ENCODE measurements around the gene DUSP16. TPM values are rescaled to one million over a fixed set of nuclear protein-coding genes. Genes with fewer than 3 reads are reported as not detected.
A peak's percentile ranks its signal among the peaks of the same experiment; 100 is the strongest.

Gene DUSP16
- total RNA-seq, 4 donors from 2014 or later: 20.6 to 52.6 (median 45.7) TPM

DNA sequence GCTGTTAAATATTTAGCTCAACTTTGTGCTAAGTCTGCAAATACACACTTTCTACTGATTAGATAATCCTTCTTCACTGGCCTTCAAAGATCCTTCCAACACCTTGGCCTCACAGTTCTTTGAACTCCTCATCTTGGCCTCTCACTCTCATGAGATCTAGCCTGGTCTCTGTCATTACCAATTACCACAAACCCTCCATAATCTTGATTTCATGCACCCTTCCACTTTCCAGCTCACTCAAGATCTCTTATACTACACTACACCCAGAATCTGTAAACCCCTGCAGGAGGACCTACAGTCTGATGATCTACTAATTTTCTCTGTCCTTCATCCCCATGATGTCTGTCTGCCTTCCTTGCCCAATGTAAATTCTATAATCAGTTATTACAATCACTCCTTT, 71.1 kb downstream of the DUSP16 start:
- Histone ChIP-seq H3K36me3 (peaks cover 0 to 4% (median 0%) of the 10 kb centered on the region in 3 donors), H3K4me3 (no peak overlapping the region), H3K4me1 (peaks cover 0 to 32% (median 3%) of the 10 kb centered on the region in 4 donors), H3K27ac (peak overlapping the region in 1 of 4 donors; percentile 2), H3K27me3 (no peaks in the 10 kb centered on the region), H3K9me3 (no peaks in the 10 kb centered on the region)
- DNase-seq: no peak
- no peak for TF ChIP-seq POLR2A (IDR thresholded peaks at IDR 0.05)
- TF ChIP-seq, protein P1, sequence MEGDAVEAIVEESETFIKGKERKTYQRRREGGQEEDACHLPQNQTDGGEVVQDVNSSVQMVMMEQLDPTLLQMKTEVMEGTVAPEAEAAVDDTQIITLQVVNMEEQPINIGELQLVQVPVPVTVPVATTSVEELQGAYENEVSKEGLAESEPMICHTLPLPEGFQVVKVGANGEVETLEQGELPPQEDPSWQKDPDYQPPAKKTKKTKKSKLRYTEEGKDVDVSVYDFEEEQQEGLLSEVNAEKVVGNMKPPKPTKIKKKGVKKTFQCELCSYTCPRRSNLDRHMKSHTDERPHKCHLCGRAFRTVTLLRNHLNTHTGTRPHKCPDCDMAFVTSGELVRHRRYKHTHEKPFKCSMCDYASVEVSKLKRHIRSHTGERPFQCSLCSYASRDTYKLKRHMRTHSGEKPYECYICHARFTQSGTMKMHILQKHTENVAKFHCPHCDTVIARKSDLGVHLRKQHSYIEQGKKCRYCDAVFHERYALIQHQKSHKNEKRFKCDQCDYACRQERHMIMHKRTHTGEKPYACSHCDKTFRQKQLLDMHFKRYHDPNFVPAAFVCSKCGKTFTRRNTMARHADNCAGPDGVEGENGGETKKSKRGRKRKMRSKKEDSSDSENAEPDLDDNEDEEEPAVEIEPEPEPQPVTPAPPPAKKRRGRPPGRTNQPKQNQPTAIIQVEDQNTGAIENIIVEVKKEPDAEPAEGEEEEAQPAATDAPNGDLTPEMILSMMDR (IDR thresholded peaks at IDR 0.05): no peak

DNA sequence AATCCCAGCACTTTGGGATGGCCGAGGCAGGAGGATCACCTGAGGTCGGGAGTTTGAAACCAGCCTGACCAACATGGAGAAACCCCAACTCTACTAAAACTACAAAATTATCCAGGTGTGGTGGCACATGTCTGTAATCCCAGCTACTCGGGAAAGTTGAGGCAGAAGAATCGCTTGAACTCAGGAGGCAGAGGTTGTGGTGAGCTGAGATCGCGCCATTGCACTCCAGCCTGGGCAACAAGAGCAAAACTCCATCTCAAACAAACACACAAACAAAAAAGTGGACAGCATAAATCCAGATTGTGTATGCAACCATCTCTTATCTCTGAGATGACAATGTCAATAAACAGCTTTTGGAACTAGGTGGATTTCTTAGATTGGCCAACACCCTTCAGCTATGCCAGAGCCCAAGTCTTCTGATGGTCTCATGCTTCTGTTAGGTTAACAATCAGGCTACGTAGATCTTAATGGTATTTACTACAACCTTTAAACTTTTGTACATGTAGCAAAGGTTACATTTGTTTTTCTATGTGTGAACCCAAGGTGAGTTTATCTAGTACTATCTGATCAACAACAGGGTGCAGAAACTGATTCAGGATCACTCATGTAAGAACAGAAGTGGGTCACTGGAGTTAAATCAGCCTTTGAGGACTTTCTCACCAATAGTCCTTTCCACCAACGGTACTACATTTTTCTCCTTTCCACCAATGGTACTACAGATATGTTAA, 73.7 kb downstream of the DUSP16 start:
- H3K4me3 ChIP-seq: no peak overlapping the region
- H3K9me3 ChIP-seq: no peaks in the 10 kb centered on the region
- peaks cover 0 to 27% (median 0%) of the 10 kb centered on the region in 3 donors for H3K36me3 ChIP-seq
- DNase-seq: no peak
- peaks cover 0 to 33% (median 3%) of the 10 kb centered on the region in 4 donors for H3K4me1 ChIP-seq
- peak overlapping the region in 3 of 4 donors; percentile 6 to 60 (median 7) for H3K27ac ChIP-seq
- H3K27me3 ChIP-seq: no peaks in the 10 kb centered on the region
- TF ChIP-seq POLR2A (IDR thresholded peaks at IDR 0.05): no peak
- TF ChIP-seq, protein P1 (IDR thresholded peaks at IDR 0.05): no peak

- Histone ChIP-seq H3K27ac (peak overlapping the region in 3 of 4 donors; percentile 6 to 60 (median 7)), H3K4me1 (peaks cover 0 to 36% (median 3%) of the 10 kb centered on the region in 4 donors)
- TF ChIP-seq POLR2A (IDR thresholded peaks at IDR 0.05): no peak
- TF ChIP-seq, protein P1 (IDR thresholded peaks at IDR 0.05): no peak
Observed at GRCh38 chr12:12488296-12488695, 74.4 kb downstream of the DUSP16 start.

DNA sequence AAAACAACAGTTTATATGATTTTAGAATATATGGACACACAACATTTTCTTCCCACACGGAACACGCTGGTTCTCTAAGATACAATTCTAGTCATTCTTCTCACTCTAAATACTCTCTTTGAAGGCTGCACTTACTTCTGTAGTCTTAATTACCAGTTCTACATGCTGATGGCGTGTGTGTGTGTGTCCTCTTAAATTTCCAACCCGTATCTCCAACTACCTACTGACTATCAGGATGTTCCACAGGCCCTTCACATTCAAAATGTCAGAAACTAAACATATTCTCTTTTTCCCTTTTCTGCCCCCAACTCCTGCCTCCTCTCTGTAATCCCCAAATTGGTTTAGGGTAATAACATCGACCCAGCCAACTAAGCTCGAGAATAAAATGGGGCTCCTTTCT, 75.2 kb downstream of the DUSP16 start:
- no peak for TF ChIP-seq POLR2A (IDR thresholded peaks at IDR 0.05)
- TF ChIP-seq, protein P1 (IDR thresholded peaks at IDR 0.05): no peak
- peaks cover 0 to 36% (median 3%) of the 10 kb centered on the region in 4 donors for H3K4me1 ChIP-seq
- H3K27me3 ChIP-seq: no peaks in the 10 kb centered on the region
- H3K36me3 ChIP-seq: peaks cover 0 to 32% (median 0%) of the 10 kb centered on the region in 3 donors
- no peak for DNase-seq
- H3K9me3 ChIP-seq: no peaks in the 10 kb centered on the region
- no peak overlapping the region for H3K4me3 ChIP-seq
- no peak overlapping the region for H3K27ac ChIP-seq

More at GRCh38 chr12:12488296-12488695, 74.4 kb downstream of the DUSP16 start:
- Histone ChIP-seq H3K4me3 (no peak overlapping the region), H3K9me3 (no peaks in the 10 kb centered on the region), H3K27me3 (no peaks in the 10 kb centered on the region), H3K36me3 (peaks cover 0 to 27% (median 0%) of the 10 kb centered on the region in 3 donors)
- no peak for DNase-seq

- peaks cover 0 to 31% (median 3%) of the 10 kb centered on the region in 4 donors for H3K4me1 ChIP-seq
- H3K9me3 ChIP-seq: no peaks in the 10 kb centered on the region
- H3K4me3 ChIP-seq: no peak overlapping the region
- DNase-seq: no peak
- peaks cover 0 to 36% (median 0%) of the 10 kb centered on the region in 3 donors for H3K36me3 ChIP-seq
- H3K27ac ChIP-seq: peak overlapping the region in 2 of 4 donors; percentile 16 to 43
- H3K27me3 ChIP-seq: no peaks in the 10 kb centered on the region
- TF ChIP-seq, protein P1 (IDR thresholded peaks at IDR 0.05): no peak
- TF ChIP-seq POLR2A (IDR thresholded peaks at IDR 0.05): no peak
Observed at GRCh38 chr12:12486661-12487240, 75.9 kb downstream of the DUSP16 start.
